Medulla oblongata (tissue), 1 donor: ENCODE measurements around the gene SUPT3H.

Experiments
- DNase-seq: peaks from one replicate; pipeline ENCODE4 v3.0.0-alpha.2; 2015; ENCODE audit errors: extremely low spot score

Gene SUPT3H

DNA sequence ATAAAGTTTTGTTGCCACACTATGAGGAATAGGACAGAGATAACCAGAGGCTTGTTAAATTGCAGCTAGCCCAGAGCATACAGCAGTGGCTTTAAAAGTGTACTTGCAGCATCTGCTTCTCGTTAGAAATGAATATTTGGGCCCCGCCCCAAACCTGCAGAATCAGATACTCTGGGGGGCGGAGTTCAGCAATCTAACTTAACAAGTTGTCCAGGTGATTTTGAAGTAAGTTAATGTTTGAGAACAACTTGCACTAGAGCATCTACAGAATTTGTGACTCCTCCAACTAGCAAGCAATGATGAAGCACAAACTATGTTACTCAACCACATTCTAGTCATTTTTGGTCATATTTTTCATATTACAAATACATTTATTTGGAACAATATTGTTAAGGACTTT lies 10.6 kb upstream of the SUPT3H start:
- no peak for DNase-seq

DNA sequence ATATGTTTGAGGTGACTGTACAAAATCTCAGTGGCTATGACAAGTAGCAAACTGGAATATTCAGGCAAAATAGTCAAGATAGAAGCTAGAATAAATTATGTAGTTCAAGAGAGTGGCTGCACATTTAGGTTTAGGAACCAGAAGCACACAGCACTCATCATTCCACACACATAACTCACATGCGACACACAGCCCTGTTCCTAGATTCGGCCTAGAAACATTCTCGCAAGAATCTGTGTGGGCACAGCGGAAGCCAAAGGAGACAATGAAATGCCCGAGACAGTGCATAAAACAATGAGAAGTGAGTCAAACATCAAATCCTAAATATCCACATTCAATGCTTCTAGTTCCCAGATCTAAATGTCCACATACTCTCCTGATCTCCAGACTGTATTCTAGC lies 9.5 kb upstream of the SUPT3H start:
- DNase-seq, result no peak

DNA sequence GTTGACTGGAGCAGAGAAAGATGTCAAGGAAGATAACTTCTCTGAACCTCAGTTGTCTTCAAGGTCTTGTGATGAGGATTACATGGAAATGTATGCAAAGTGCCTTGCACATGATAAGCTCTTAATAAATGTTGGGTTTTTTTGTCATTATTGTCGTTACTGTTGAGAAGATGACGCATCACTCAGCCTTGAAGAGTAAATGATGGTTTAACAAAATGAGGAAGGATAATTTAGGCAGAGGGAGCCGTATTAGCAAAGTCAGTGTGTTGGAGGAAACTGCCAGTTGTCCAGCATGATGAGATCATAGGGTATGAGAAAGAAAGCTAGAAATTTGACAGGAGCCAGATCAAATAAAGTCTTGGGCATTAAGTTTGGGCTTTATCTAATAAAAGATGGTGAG lies 8.8 kb upstream of the SUPT3H start:
- DNase-seq, result no peak

DNA sequence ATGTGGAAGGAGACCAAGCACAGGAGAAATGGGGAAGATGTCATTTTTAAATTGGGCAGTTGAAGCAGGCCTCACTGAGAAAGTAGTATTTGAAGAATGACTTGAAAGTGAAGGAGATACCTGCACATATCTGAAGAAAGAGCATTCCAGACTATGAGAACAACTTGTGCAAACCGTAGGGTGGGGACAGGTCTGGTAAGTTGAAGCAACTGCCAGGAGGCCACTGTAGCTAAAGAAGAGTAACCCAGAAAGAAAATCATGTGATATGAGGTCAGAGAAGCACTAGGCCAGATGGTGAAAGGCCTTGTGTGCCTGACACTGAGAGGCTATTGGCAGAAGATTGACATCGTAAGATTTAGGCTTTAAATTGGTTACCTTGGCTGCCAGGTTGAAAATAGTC lies 4.7 kb upstream of the SUPT3H start:
- DNase-seq, result no peak

DNA sequence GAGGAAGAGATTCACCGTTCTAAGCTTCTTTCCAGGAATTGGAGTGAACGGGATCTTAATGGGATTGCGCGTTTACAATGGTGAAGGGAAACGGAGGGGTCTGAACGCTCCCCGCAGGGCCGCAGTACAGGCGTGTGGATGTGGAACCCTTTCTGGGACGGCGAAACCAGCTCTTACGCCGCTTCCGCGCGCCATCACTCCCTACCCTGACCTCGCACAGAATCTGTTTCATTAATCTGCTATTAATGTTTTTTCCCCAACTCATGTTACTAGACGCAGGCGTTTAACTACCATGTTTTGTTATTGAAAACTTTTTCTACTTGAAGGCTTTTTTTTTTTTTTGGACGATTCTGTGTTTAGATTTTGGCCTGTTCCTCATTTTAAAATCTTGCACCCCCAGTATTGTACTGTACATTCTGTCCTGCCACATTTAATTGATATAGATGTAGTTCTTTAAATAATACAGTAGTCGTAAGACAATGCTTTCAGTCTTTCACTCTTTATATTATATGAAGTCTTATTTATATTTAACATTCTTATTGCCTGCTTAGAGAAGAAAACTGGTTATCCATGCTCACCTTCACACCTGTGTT lies 696 bp upstream of the SUPT3H start:
- DNase-seq, result no peak

DNA sequence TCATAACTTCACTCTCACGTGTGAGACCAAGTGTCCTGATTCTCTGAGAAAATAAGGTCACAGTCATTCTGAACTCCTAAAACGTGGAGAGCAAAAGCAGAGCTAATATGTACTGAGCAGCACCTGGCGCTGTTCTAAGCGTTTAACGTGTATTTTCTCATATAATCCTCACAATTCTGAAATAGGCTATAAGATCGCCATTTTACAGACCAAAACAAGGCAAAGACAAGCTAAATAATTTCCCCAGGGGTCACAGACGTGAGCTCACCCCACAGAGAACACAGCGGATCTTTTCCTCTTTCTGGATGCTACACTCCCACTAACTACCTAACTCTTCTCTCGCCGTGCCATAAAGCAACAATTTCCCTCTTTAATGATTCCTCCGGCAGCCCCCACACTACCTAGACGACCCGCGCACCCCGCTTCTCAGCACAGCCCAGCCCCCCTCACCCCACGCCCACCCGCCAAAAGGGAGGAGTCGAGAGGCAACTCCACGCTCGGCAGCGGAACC lies 636 bp downstream of the SUPT3H start:
- DNase-seq, result no peak

DNA sequence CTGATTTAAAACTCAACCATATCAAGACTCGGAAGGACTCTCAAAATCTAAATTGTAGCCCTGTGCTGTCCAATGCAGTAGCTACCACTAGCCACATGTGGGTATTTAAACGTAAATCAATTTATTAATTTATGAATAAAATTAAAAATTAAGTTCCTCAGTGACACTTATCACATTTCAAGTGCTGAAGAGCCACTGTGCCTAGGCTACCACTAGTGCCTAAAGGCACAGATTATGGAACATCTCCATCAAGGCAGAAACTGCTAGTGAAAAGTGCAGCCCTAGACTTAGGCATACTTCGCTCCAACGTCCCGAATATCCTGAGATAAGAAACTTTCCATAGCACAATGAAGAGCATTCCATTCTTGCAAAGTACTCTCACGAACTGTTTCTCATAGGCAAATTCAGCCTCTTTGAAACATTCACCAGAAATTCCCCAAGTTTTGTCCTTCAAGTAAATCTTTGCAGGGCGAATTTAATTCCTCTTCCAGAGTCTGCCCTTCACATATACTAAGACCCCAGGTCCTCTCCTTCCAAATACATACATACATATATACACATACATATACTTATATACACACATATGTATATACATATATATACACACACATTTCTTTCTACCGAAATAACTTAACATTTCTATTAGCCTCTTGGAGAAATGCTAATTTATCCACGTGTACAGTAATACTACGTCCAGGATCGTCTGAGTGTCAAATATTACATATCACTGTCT lies 1.3 kb downstream of the SUPT3H start:
- peak; percentile 53 for DNase-seq

DNA sequence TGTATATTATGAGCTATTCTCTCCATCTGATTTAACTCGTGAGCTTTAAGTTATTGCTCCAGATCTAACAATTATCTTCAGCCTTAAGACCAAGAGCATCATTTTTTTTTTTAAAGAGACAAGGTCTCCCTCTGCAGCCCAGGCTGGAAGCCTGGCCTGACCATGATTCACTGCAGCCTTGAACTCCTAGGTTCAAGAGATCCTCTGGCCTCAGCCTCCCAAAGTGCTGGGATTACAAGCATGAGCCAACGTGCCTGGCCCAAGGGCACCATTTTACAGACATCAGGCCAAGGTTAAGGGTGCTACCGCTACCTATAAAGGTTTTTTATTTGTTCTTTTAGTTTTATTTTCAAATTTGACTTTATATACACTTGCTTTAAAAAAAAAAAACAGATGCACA lies 2.3 kb downstream of the SUPT3H start:
- DNase-seq, result no peak

DNA sequence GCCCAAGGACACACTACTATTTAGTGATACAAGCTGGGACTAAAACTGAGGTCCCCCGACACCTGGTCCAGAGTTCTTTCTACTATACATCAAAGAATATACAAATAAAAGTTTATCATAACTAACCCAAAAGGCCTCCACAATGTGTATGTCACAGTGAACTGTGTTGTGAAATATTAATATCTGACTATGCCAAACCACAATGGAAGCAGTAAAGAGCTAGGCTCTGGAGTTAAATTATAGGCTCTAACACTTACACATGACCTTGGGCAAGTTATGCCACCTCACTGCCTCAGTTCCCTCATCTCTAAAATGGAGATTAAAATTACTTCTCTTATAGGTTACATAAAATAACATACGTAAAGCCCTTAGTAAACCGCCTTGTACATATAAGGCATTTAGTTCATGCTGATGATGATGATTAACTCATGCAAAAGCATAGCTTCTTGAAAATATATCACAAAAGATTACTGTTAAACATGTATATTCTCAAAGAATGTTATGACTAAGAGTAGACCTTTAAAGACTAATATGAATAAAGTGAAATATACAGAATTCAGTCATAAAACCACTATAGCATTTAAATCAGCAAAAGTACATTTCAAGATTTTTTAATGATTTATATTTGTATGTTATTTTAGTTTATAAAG lies 5.7 kb downstream of the SUPT3H start:
- DNase-seq, result no peak

DNA sequence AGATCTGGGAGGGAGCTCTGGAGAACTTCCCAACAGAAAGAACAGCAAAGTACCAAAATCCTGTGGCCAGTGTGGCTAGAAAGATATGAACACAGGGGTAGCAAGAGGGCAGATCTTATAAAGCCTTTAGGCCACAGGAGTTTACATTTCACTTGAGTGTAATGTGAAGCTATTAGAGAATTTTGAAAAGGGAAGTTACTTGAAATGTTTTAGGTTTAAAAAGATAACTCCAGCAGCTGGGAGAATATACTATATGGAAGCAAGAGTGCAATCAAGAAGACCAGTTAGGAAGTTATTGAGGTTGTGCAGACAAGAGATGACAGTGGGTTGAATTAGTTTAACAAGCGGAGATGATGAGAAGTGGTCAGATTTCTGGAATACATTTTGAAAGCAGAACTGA lies 7.9 kb downstream of the SUPT3H start:
- no peak for DNase-seq

DNA sequence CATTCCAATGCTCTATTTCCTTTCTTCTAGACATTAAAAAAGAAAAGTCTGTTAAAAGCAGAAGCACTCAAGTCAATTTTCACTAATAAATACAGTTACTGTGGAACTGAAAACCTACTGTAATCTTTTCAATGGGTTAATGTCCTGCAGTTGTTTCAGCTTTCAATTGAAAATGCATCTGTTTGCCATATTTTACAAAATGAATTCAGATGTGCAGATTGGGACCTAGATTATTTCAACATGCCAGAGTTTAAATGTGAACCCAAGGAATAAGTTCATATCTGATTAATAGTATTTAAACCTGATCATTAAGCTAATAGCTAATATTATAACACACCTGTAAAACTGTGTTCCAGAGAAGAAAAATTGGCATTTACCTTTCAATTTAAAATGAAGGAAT lies 9.7 kb downstream of the SUPT3H start:
- no peak for DNase-seq

DNA sequence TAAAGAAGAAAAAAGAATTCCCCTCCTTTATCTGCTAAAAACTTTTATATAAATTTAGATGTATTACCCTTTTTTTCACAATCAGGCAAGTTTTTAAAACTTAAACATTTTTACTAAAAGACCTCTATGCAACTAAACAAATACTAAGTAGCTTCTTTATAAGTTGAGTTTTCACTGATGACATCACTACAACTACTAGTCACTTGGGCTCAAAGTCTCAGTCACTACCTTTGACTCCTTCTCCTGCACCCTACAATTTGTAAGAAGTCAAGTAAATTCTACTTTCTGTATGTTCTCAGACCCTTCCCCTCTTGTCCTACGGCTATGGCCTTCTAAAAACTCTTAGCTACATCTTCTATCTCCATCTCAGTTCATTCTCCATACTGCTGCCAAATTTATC lies 11.2 kb downstream of the SUPT3H start:
- DNase-seq, result no peak

DNA sequence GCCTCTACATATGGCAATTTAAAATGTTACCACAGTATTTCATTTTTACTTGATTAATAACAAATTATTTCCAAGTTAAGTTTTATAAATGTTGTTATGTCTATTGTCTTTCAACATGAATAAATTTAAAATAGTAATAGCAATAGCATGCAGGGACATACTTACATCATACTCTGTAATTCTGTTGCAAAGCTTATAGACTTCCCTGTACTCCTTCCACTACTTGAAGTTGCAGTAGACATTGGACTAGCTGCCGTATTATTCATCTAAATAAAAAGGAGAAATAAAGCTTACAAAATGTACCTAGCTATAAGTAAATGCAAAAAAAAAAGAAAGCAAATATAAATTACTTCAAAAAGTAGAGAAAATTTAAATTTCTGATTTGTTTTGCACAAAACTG lies 12.7 kb downstream of the SUPT3H start:
- no peak for DNase-seq

DNA sequence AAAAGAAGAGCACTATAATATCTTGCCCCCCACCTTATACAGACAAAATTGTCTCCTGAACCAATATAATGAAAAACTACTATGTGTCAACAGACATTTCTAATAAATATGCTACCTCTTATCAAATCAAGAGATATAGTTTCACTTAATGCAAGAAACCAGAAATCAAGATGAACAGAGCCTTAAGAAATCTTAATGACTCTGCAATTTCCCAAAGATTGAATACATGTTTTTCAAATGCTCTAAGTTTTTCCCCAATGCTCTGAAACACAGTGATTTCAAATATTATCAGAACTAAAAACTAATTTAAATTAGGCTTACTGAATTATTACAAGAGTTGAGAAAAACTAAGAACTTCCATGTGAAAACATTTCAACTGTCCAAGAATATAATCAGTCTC lies 13.3 kb downstream of the SUPT3H start:
- no peak for DNase-seq

DNA sequence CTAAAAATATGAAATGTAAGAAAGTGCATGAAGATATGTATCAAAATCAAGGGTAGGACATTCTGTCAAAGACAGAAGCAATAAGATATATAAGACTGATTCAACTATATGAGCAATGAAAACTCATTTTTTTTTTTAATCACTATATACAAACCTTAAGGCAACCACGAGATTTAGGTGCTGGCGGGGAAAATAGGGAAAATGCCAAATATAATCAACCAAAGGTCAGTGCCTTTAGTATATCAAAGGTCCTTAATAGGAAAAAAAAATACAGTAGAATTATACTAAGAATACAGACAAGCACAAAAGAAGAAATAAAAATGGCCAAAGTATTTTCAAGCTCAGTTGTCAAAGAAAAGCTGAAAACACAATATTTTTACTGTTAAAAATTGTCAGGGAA lies 24.1 kb downstream of the SUPT3H start:
- no peak for DNase-seq

DNA sequence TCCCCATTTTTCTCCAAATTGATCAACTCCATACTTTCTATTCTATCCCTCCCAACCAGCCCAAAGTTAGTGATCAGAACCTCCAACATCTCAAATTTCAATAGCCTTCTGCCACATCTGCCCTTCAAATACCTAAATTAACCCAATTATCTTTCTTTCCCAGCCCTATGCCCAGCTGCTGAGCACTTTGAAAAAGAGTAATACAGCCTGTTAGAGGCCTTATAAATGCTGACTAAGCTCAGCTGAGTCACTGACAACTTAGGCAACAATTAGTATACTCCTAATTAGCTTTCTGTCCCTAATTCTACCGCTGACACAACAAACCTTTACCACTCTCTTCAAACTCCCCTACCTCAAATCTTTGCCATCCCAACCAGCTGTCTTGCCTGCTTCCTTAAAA lies 26.1 kb downstream of the SUPT3H start:
- DNase-seq, result no peak

DNA sequence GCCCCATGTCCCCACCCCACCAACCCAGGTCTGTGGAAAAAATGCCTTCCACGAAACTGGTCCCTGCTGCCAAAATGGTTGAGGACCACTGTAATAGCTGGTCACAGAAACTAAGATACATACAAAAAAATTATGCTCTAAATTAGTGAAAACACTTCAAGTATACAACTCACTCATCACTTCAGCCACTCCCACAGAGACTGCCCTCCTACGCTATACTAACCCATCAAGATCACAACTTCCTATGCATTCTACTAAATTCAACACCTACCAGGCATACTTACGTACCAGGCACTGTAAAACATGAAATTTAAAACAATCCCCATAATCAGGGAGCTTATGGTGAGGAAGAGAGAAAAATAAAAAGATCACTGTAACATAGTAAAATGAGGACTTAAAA lies 26.7 kb downstream of the SUPT3H start:
- no peak for DNase-seq

DNA sequence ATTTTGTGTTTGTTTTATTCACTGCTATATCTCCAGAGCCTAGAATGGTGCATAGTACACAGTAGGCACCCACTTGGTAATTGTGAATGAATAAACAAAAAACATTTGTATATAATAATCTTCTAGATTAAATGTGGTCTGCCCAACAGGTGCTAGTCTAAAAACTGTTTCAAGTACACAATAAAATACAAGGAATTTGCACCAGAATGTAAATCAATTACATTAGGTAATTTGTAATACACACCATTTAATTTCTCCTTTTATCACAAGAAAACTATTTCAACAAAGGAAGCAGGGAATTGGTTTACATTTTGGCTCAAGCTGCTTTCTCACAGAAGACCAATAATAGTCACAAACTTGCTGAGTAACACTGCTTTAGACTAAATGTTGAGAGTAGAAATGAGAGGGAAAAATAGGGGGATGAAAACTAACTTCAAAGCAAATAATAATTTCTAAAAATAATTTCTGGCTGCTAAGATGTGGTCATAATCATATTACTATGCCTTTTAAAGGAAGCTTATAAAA lies 27.5 kb downstream of the SUPT3H start:
- no peak for DNase-seq

DNA sequence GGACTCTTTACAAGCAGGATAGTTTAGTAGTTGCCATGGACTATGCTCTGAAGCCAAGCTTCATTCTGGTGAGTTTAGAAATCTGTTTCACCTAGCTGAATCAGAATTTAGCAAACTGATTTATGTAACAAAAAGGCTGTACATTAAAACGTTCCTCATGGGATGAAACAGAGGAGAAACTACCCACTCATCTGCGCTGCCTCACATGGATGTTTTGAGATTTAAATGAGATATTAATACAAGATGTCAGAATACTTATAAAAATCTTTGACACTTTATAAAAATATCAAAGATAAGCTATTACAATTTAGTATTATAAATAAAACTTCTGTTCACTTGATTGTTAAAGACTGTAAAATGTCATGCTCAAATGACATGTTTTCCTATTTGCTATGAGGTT lies 32.8 kb downstream of the SUPT3H start:
- no peak for DNase-seq

DNA sequence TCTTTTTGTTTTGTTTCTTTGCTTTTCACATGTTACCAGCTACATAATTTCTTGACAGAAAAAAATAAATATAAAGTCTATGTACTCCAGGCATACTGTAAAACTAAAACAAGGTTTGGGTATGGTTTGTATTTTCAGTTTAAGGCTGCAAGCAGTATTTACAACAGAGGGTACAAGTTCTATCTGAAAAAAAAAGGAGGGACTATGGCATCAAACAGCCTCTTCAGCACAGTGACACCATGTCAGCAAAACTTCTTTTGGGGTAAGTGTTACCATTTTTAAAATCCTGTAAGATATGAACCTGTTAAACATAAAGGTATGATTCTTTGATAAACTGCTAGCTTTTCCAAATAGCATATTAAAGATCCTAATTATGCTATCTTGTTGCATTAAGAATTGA lies 49.2 kb downstream of the SUPT3H start:
- no peak for DNase-seq

DNA sequence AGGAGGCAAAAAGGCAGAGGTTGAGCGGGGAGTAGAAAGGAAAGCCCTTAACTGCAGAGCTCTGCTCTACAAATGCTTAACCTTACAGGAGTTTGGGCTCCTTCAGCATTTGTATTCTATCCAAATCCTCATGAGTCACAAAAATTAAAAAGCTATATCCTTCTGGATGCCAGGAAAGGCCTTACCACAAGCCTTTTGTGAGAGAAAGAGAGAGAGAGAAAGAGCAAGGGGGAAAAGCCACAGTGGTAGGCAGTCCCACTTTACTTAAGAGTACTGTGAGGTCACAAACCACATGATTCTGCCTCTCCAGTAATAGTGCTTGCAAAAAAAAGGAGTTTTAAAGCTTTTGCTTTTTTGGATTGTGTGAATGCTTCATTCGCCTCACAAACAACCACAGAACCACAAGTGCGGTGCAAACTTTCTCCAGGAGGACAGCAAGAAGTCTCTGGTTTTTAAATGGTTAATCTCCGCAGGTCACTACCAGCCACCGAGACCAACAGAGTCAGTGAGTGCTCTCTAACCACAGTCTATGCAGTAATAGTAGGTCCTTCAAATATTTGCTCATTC lies 49.7 kb downstream of the SUPT3H start, which contains the start of gene RUNX2:
Gene RUNX2 (plus strand): TSS at position 375 of the 567 bp plus-strand sequence. CDS start 397 bp downstream, outside the sequence.
- peak; percentile 45 for DNase-seq

DNA sequence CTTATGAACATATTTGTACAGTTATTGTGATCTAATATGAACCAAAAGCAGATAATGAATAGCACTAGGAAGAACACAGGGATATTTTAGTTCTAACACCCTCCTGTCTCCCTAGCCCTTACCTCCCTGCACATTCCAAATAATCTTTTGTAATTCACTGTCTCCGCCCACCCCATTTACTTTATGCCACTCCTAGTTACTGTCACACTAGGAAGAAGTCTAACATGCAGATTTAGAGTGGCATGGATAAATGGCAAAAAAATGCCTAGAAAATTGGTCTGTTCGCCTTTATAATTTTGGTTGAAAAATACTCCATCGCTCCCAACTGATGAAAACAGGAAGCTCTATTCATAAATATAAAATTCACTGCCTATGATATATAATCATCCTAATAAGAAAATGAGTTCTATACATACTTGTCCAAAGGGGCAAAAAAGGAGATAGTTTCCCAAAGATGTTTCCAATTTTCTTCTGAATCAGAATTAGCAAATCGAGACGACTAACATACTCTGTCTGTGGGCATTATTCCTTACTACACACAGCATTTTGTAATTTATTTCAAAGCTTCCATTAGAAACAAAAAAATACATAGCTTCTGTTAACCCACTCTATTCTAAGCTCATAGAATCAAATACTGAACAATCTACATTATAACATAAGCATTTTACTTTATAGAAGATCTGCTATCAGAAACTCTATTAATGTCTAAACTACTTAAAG lies 50.9 kb downstream of the SUPT3H start:
- DNase-seq, result no peak
